BJ (cell line): ENCODE results near the gene NBR1. TPM values are rescaled to one million over a fixed set of nuclear protein-coding genes. Genes with fewer than 3 reads are reported as not detected.
"Not testable (repeated sequence)": the region's sequence is repeated elsewhere in the genome, so short reads cannot be mapped to it uniquely, and the experiment has no call there.

Experiments
- CTCF ChIA-PET: fragments of 350-600 bp; formaldehyde crosslinking; extraction: SDS; loops from one replicate; lab custom pipeline; 2021; ENCODE audit warnings: antibody characterized with exemption, inconsistent platforms; lab: Yijun Ruan, JAX
- POLR2A ChIA-PET: fragments of 300-600 bp; sonication (Branson Sonifier 250); formaldehyde crosslinking; extraction: SDS; loops from one replicate; lab custom pipeline; 2021; ENCODE audit warnings: antibody characterized with exemption; lab: Charles Lee
- DNase-seq: peaks from one replicate; pipeline ENCODE4 v3.0.0-alpha.2; 2011; ENCODE audit warnings: low read depth
- H3K27me3 ChIP-seq: 2 replicates; pipeline ENCODE4 v1.6.0; 2011; ENCODE audit warnings: low read length; ENCODE audit not compliant: control insufficient read depth, insufficient read depth
- H3K36me3 ChIP-seq: 2 replicates; pipeline ENCODE4 v1.5.1; 2011; ENCODE audit warnings: low read length; ENCODE audit not compliant: control insufficient read depth, insufficient read depth
- H3K4me3 ChIP-seq: 2 replicates; pipeline ENCODE4 v1.5.1; 2011; ENCODE audit warnings: low read depth, mild to moderate bottlenecking, control low read depth, low read length
- CTCF ChIP-seq: IDR thresholded peaks from 2 replicates; pipeline ENCODE4 v1.5.1; 2011; ENCODE audit warnings: low read depth, mild to moderate bottlenecking, control low read depth, inconsistent platforms, low read length, moderate library complexity; ENCODE audit not compliant: insufficient read depth
- polyA minus RNA-seq: library from RNA; depleted of rRNA, polyadenylated mRNA; stranded (reverse); fragments of >200 nt; gene quantifications from 2 replicates; pipeline ENCODE4 v1.2.3, GENCODE V29; 2011; rRNA and poly(A)+ RNA removed
- polyA plus RNA-seq: library from polyadenylated mRNA; depleted of rRNA; stranded (reverse); fragments of >200 nt; gene quantifications from 2 replicates; pipeline ENCODE4 v1.2.3, GENCODE V29; 2011; rRNA removed

NBR1 gene
- polyA plus RNA-seq (130 and 142 TPM in 2 replicates), polyA minus RNA-seq (79.6 and 118 TPM in 2 replicates)

GRCh38 chr17:43170766-43171585 lies at the start of gene NBR1:
Gene NBR1 (plus strand): TSS chr17:43171214. CDS start chr17:43175800, 4,586 bp downstream.
- Histone ChIP-seq H3K27me3 (no peaks in the 10 kb centered on the region), H3K4me3 (peak within 1 kb of the TSS; percentile 59), H3K36me3 (no peaks in the 10 kb centered on the region)
- POLR2A ChIA-PET = interaction anchor here (1.4 kb wide), 1 partner anchor 41 kb away, joined by 7 read pairs; the partner anchor contains the start of gene TMEM106A
- CTCF ChIA-PET = no interaction called here
- TF ChIP-seq CTCF = peak; percentile 21
- peak; percentile 91 for DNase-seq

DNA sequence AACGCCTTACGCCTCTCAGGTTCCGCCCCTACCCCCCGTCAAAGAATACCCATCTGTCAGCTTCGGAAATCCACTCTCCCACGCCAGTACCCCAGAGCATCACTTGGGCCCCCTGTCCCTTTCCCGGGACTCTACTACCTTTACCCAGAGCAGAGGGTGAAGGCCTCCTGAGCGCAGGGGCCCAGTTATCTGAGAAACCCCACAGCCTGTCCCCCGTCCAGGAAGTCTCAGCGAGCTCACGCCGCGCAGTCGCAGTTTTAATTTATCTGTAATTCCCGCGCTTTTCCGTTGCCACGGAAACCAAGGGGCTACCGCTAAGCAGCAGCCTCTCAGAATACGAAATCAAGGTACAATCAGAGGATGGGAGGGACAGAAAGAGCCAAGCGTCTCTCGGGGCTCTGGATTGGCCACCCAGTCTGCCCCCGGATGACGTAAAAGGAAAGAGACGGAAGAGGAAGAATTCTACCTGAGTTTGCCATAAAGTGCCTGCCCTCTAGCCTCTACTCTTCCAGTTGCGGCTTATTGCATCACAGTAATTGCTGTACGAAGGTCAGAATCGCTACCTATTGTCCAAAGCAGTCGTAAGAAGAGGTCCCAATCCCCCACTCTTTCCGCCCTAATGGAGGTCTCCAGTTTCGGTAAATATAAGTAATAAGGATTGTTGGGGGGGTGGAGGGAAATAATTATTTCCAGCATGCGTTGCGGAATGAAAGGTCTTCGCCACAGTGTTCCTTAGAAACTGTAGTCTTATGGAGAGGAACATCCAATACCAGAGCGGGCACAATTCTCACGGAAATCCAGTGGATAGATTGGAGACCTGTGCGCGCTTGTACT lies 45.7 kb upstream of the NBR1 start, which contains the start of gene BRCA1:
Gene BRCA1, minus strand, starts transcription at position 232 of the 834 bp plus-strand sequence. CDS start 1,268 bp downstream, outside the sequence.
- POLR2A ChIA-PET = interaction anchor here (0.5 to 0.8 kb wide), 2 partner anchors 101 to 360 kb away, joined by 3 to 6 read pairs; no protein-coding TSS in a partner anchor
- TF ChIP-seq CTCF = no peak
- CTCF ChIA-PET = interaction anchor here (1.1 to 2.6 kb wide), 2 partner anchors 84 to 101 kb away, joined by 3 to 8 read pairs; partner anchors contain the start of gene RND2

GRCh38 chr17:43125967-43126910 lies 44.8 kb upstream of the NBR1 start:
- no peak for DNase-seq
- no peaks in the 10 kb centered on the region for H3K27me3 ChIP-seq
- CTCF ChIA-PET = interaction anchor here (1.1 kb wide), 1 partner anchor 85 kb away, joined by 3 read pairs; no protein-coding TSS in a partner anchor
- no peak for TF ChIP-seq CTCF
- no peaks in the 10 kb centered on the region; the same call in 1 of the 2 replicates for H3K36me3 ChIP-seq
- POLR2A ChIA-PET = no interaction called here
- H3K4me3 ChIP-seq = peak overlapping the region; percentile 68

More for the DNA sequence above, 45.7 kb upstream of the NBR1 start, which contains the start of gene BRCA1:
- Histone ChIP-seq H3K27me3 (no peaks in the 10 kb centered on the region), H3K4me3 (peak within 1 kb of the TSS; percentile 68), H3K36me3 (no peaks in the 10 kb centered on the region; the same call in 1 of the 2 replicates)
- DNase-seq = peak; percentile 97

GRCh38 chr17:43126911-43127290 lies 44.1 kb upstream of the NBR1 start:
- no peak overlapping the region for H3K4me3 ChIP-seq
- no peaks in the 10 kb centered on the region for H3K27me3 ChIP-seq
- no peak for TF ChIP-seq CTCF
- ChIA-PET CTCF (interaction anchor here (0.9 kb wide), 1 partner anchor 102 kb away, joined by 3 read pairs; no protein-coding TSS in a partner anchor), POLR2A (no interaction called here)
- no peaks in the 10 kb centered on the region; the same call in 1 of the 2 replicates for H3K36me3 ChIP-seq
- DNase-seq = no peak

DNA sequence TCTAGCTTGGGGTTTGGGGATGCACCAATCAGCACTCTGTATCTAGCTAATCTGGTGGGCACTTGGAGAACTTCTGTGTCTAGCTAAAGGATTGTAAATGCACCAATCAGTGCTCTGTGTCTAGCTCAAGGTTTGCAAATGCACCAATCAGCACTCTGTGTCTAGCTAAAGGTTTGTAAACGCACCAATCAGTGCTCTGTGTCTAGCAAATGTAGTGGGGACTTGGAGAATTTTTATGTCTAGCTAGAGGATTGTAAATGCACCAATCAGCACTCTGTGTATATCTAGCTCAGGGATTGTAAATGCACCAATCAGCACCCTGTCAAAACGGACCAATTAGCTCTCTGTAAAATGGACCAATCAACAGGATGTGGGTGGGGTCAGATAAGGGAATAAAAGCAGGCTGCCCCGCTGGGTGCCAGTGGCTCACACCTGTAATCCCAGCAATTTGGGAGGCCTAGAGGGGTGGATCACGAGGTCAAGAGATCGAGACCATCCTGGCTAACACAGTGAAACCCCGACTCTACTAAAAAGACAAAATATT lies 43.6 kb upstream of the NBR1 start:
- H3K36me3 ChIP-seq, H3K27me3 ChIP-seq, DNase-seq, H3K4me3 ChIP-seq, POLR2A ChIA-PET: not testable (repeated sequence)
- CTCF ChIA-PET = interaction anchor here (0.6 to 0.9 kb wide), 2 partner anchors 103 to 105 kb away, joined by 3 read pairs; no protein-coding TSS in a partner anchor
